Measurements from ENCODE around the gene ATP13A5.

DNA sequence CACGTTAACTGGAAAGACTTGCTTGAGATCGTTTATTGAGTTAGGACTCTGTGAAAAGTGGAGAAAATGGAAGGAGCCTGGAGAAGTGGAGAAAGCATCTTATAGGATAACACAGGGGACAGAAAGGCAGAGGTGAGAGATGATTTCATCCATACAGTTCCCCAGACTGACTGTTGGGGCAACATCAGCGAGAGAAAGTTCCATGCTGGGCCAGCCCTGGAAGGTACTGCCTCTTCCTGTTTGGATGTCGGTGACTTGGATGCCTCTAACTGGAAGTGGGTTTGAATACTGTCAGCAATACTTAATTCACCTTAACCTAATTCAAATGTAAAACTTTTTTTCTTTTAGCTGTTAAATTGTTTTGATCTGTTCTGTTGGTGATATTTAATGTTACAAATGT is 32.3 kb downstream of the ATP13A5 start:
- TF ChIP-seq, protein P1, sequence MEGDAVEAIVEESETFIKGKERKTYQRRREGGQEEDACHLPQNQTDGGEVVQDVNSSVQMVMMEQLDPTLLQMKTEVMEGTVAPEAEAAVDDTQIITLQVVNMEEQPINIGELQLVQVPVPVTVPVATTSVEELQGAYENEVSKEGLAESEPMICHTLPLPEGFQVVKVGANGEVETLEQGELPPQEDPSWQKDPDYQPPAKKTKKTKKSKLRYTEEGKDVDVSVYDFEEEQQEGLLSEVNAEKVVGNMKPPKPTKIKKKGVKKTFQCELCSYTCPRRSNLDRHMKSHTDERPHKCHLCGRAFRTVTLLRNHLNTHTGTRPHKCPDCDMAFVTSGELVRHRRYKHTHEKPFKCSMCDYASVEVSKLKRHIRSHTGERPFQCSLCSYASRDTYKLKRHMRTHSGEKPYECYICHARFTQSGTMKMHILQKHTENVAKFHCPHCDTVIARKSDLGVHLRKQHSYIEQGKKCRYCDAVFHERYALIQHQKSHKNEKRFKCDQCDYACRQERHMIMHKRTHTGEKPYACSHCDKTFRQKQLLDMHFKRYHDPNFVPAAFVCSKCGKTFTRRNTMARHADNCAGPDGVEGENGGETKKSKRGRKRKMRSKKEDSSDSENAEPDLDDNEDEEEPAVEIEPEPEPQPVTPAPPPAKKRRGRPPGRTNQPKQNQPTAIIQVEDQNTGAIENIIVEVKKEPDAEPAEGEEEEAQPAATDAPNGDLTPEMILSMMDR (conservative IDR thresholded peaks at IDR 0.05), result no peak
- no peak for TF ChIP-seq ZFX (IDR thresholded peaks at IDR 0.05)
